WTC11 (cell line): ENCODE measurements around the gene SEC22A. TPM values are rescaled to one million over a fixed set of nuclear protein-coding genes. Genes with fewer than 3 reads are reported as not detected.

Source experiments
- ATAC-seq: fragments of 200-7000 bp; cut with Tn5 transposase; 2 replicates; pipeline ENCODE4 v1.10.0; 2021; ENCODE audit warnings: mild to moderate bottlenecking, moderate library complexity
- CTCF ChIA-PET: fragments of 300-600 bp; sonication (Branson Sonifier 250); formaldehyde crosslinking; loops from one replicate; lab custom pipeline; 2021; ENCODE audit warnings: antibody characterized with exemption; lab: Charles Lee
- POLR2A ChIA-PET: fragments of 350-600 bp; sonication (Branson Sonifier 250); formaldehyde crosslinking; loops from one replicate; lab custom pipeline; 2021; ENCODE audit warnings: antibody characterized with exemption; lab: Charles Lee
- DNase-seq: peaks from one replicate; pipeline ENCODE4 v3.0.0; 2021; ENCODE audit warnings: low spot score
- H3K27ac Mint-ChIP-seq: 2 replicates; pipeline ENCODE4 v1.8.0; 2021; ENCODE audit warnings: mixed read lengths
- H3K27me3 Mint-ChIP-seq: 2 replicates; pipeline ENCODE4 v1.8.0; 2021; ENCODE audit warnings: low read depth, mild to moderate bottlenecking, moderate library complexity, mixed read lengths
- H3K36me3 Mint-ChIP-seq: 2 replicates; pipeline ENCODE4 v1.8.0; 2021; ENCODE audit warnings: mixed read lengths
- H3K4me1 Mint-ChIP-seq: 2 replicates; pipeline ENCODE4 v1.8.0; 2022; ENCODE audit warnings: mixed read lengths
- H3K4me3 Mint-ChIP-seq: 2 replicates; pipeline ENCODE4 v1.8.0; 2021; ENCODE audit warnings: mild to moderate bottlenecking, moderate library complexity, mixed read lengths
- H3K9me3 Mint-ChIP-seq: 2 replicates; pipeline ENCODE4 v1.8.0; 2021; ENCODE audit warnings: mixed read lengths
- AFF4 ChIP-seq: sonication (generic); formaldehyde crosslinking; IDR thresholded peaks from 2 replicates; pipeline ENCODE4 v1.8.1; 2023; ENCODE audit warnings: mild to moderate bottlenecking, missing genetic modification reagents, borderline replicate concordance
- AR ChIP-seq: fragments of 250-450 bp; sonication (Bioruptor Pico); IDR thresholded peaks from 2 replicates; pipeline ENCODE4 v1.9.0; 2021; ENCODE audit warnings: mild to moderate bottlenecking
- CDX4 ChIP-seq: fragments of 250-450 bp; sonication (Bioruptor Pico); IDR thresholded peaks from 2 replicates; pipeline ENCODE4 v1.9.0; 2021; ENCODE audit warnings: moderate library complexity, mild to moderate bottlenecking, inconsistent platforms, borderline replicate concordance
- CREM ChIP-seq: sonication (generic); formaldehyde crosslinking; IDR thresholded peaks from 2 replicates; pipeline ENCODE4 v1.8.1; 2022; ENCODE audit warnings: mild to moderate bottlenecking, missing genetic modification reagents, moderate library complexity
- CTCF ChIP-seq: fragments of 200-600 bp; IDR thresholded peaks from 2 replicates; pipeline ENCODE4 v1.8.0; 2022; ENCODE audit warnings: antibody characterized with exemption
- E2F1 ChIP-seq: sonication (generic); formaldehyde crosslinking; IDR thresholded peaks from 2 replicates; pipeline ENCODE4 v1.8.0; 2022; ENCODE audit warnings: mild to moderate bottlenecking, missing genetic modification reagents
- EMX1 ChIP-seq: fragments of 250-450 bp; sonication (Bioruptor Pico); IDR thresholded peaks from 2 replicates; pipeline ENCODE4 v1.8.0; 2021; ENCODE audit warnings: mild to moderate bottlenecking
- ERG ChIP-seq: fragments of 250-450 bp; sonication (Bioruptor Pico); IDR thresholded peaks from 2 replicates; pipeline ENCODE4 v1.8.0; 2021; ENCODE audit warnings: mild to moderate bottlenecking
- ETV6 ChIP-seq: sonication (generic); formaldehyde crosslinking; IDR thresholded peaks from 2 replicates; pipeline ENCODE4 v1.8.1; 2022; ENCODE audit warnings: mild to moderate bottlenecking, missing genetic modification reagents
- FOXJ3 ChIP-seq: sonication (generic); formaldehyde crosslinking; IDR thresholded peaks from 2 replicates; pipeline ENCODE4 v1.9.0; 2021; ENCODE audit warnings: missing genetic modification reagents, mild to moderate bottlenecking, borderline replicate concordance
- FOXP1 ChIP-seq: sonication (generic); formaldehyde crosslinking; IDR thresholded peaks from 2 replicates; pipeline ENCODE4 v1.8.0; 2022; ENCODE audit warnings: missing genetic modification reagents, mild to moderate bottlenecking, moderate library complexity, borderline replicate concordance
- IRF2 ChIP-seq: sonication (generic); formaldehyde crosslinking; IDR thresholded peaks from 2 replicates; pipeline ENCODE4 v1.8.0; 2022; ENCODE audit warnings: low read depth, missing genetic modification reagents, borderline replicate concordance
- MXD4 ChIP-seq: fragments of 250-450 bp; sonication (Bioruptor Pico); IDR thresholded peaks from 2 replicates; pipeline ENCODE4 v1.8.0; 2021; ENCODE audit warnings: mild to moderate bottlenecking, moderate library complexity, borderline replicate concordance
- NFATC4 ChIP-seq: fragments of 250-450 bp; sonication (Bioruptor Pico); IDR thresholded peaks from 2 replicates; pipeline ENCODE4 v1.9.0; 2021; ENCODE audit warnings: mild to moderate bottlenecking
- PRRX2 ChIP-seq: fragments of 250-450 bp; sonication (Bioruptor Pico); IDR thresholded peaks from 2 replicates; pipeline ENCODE4 v1.8.0; 2021; ENCODE audit warnings: mild to moderate bottlenecking
- STAT6 ChIP-seq: sonication (generic); formaldehyde crosslinking; conservative IDR thresholded peaks from 2 replicates; pipeline ENCODE4 v1.8.1; 2023; ENCODE audit warnings: mild to moderate bottlenecking, low read depth, missing genetic modification reagents, moderate library complexity
- TP53 ChIP-seq: sonication (generic); formaldehyde crosslinking; IDR thresholded peaks from 2 replicates; pipeline ENCODE4 v1.8.1; 2023; ENCODE audit warnings: mild to moderate bottlenecking, missing genetic modification reagents
- USF1 ChIP-seq: sonication (generic); formaldehyde crosslinking; IDR thresholded peaks from 2 replicates; pipeline ENCODE4 v1.8.0; 2022; ENCODE audit warnings: mild to moderate bottlenecking, missing genetic modification reagents
- ZNF138 ChIP-seq: sonication (generic); formaldehyde crosslinking; conservative IDR thresholded peaks from 2 replicates; pipeline ENCODE4 v1.8.1; 2022; ENCODE audit warnings: mild to moderate bottlenecking, moderate library complexity, missing genetic modification reagents
- ZNF219 ChIP-seq: sonication (generic); formaldehyde crosslinking; IDR thresholded peaks from 2 replicates; pipeline ENCODE4 v1.8.0; 2023; ENCODE audit warnings: missing genetic modification reagents, mild to moderate bottlenecking, borderline replicate concordance
- ZSCAN18 ChIP-seq: fragments of 250-450 bp; sonication (Bioruptor Pico); IDR thresholded peaks from 2 replicates; pipeline ENCODE4 v2.1.2; 2022; ENCODE audit warnings: mild to moderate bottlenecking, moderate library complexity
- total RNA-seq: library from RNA; stranded (reverse); gene quantifications from 3 replicates; pipeline ENCODE4 v1.2.3, GENCODE V29; 2021

The SEC22A gene
- total RNA-seq, 1 experiment from 2014 or later: 12.6 TPM

- TF ChIP-seq TP53 (no peak), AR (no peak), FOXJ3 (no peak), NFATC4 (no peak), E2F1 (CRISPR knock-in tag) (no peak), EMX1 (no peak), ETV6 (no peak), MXD4 (CRISPR knock-in tag) (no peak)
- TF ChIP-seq, all 79 proteins: peak for 0
These were observed 66.1 kb downstream of the SEC22A start (continued) for GRCh38 chr3:123267821-123268220.

- ChIA-PET POLR2A (no interaction called here), CTCF (no interaction called here)
- H3K27ac Mint-ChIP-seq: no peak overlapping the region
- no peak for DNase-seq
- no peak overlapping the region for H3K4me3 Mint-ChIP-seq
- H3K36me3 Mint-ChIP-seq: peaks cover 10% of the 10 kb centered on the region
- peaks cover 9% of the 10 kb centered on the region for H3K4me1 Mint-ChIP-seq
- no peak for ATAC-seq
- no peaks in the 10 kb centered on the region for H3K27me3 Mint-ChIP-seq
- H3K9me3 Mint-ChIP-seq: peaks cover 17% of the 10 kb centered on the region
- TF ChIP-seq AFF4 (CRISPR knock-in tag) (no peak), ZNF138 (CRISPR knock-in tag) (no peak), CDX4 (CRISPR knock-in tag) (no peak), FOXJ3 (no peak), FOXP1 (CRISPR knock-in tag) (no peak), CREM (CRISPR knock-in tag) (no peak), PRRX2 (CRISPR knock-in tag) (no peak), STAT6 (CRISPR knock-in tag) (no peak), ZNF219 (CRISPR knock-in tag) (no peak), ERG (CRISPR knock-in tag) (no peak), USF1 (CRISPR knock-in tag) (no peak), CTCF (no peak), IRF2 (CRISPR knock-in tag) (no peak), ZSCAN18 (no peak)
These were observed 69.1 kb downstream of the SEC22A start for GRCh38 chr3:123270818-123271217.
